ENCODE measurements around the gene PIH1D1.

Gene PIH1D1

DNA sequence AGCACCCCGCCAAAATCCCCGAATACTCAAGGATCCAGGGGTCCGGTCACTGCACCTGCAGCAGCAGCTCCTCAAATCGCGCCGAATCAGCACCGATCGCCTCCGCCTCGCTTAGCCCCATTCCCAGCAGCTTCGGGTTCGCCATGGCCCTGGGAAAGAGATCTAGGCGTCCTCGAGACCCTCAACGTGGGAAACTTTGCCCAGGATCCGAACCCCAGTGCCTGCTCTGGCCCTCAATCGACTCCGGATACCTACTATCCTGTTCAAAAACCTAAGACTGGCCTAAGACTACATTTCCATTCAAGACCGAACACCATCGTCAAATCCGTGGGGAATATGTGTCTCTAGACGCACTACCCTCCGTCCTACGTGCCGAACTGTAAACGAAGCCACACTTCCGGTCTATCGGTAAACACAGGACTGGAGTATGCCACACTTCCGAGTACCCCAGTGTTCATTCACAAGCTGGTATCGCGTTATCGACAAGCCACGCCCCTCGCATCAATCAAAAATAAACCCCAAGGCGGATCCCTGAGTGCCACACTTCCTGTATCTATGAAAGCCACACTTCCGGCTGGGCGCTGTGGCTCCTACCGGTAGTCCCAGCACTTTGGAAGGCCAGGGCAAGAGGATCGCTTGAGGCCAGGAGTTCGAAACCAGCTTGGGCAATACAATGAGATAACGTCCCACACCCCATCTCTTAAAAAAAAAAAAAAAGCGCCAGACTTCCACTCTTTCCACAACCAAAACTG lies at the start of gene PIH1D1:
Gene PIH1D1, minus strand, starts transcription at position 385 of the 752 bp plus-strand sequence. Its CDS starts 240 bp downstream, at position 145.
- TF ChIP-seq, protein P1, sequence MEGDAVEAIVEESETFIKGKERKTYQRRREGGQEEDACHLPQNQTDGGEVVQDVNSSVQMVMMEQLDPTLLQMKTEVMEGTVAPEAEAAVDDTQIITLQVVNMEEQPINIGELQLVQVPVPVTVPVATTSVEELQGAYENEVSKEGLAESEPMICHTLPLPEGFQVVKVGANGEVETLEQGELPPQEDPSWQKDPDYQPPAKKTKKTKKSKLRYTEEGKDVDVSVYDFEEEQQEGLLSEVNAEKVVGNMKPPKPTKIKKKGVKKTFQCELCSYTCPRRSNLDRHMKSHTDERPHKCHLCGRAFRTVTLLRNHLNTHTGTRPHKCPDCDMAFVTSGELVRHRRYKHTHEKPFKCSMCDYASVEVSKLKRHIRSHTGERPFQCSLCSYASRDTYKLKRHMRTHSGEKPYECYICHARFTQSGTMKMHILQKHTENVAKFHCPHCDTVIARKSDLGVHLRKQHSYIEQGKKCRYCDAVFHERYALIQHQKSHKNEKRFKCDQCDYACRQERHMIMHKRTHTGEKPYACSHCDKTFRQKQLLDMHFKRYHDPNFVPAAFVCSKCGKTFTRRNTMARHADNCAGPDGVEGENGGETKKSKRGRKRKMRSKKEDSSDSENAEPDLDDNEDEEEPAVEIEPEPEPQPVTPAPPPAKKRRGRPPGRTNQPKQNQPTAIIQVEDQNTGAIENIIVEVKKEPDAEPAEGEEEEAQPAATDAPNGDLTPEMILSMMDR (conservative IDR thresholded peaks at IDR 0.05): no peak
- peak within 1 kb of the TSS; percentile 91 for H3K27ac ChIP-seq

DNA sequence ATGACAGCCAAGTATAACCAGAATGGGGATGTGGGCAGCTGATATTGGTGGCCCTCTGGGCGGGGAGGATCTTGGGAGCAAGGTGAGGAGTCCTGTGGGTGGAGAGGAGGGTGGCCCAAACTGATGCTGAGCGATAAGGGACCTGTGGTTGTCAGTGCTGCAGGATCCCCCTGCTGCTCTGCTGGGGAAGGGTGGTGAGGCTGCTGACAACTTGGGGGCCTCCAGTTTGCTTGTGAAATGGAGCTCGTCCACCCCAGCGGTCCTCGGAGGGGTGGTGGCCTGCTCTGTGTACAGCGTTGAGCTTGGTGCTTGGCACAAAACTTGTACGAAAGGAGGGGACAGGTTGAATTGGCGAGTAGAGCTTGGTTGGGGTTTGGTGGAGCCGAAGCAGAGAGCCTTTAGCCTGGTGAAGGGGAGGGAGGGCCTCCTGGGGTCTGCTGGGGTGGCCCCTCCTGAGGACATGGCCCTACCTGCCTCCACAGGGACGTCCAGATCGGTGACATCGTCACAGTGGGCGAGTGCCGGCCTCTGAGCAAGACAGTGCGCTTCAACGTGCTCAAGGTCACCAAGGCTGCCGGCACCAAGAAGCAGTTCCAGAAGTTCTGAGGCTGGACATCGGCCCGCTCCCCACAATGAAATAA lies 47.5 kb upstream of the PIH1D1 start:
- TF ChIP-seq, protein P1 (conservative IDR thresholded peaks at IDR 0.05): no peak
- H3K27ac ChIP-seq: peak overlapping the region; percentile 97; the same call in 1 of the 2 replicates

- peak overlapping the region; percentile 97; the same call in 1 of the 2 replicates for H3K27ac ChIP-seq
- TF ChIP-seq, protein P1 (conservative IDR thresholded peaks at IDR 0.05): no peak
Measured at GRCh38 chr19:49498475-49498874, 46.9 kb upstream of the PIH1D1 start.

DNA sequence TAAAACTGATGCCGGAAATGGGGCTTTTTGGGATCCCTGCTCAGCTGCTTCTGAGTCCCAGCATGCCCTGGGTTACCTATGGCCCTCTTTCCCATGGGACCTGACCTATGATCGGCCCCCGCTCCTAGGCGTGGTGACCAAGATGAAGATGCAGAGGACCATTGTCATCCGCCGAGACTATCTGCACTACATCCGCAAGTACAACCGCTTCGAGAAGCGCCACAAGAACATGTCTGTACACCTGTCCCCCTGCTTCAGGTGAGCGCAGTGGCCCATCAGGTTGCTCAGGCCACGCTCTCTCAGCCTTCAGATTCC lies 46.1 kb upstream of the PIH1D1 start:
- TF ChIP-seq, protein P1 (conservative IDR thresholded peaks at IDR 0.05): no peak
- peak overlapping the region; percentile 97 for H3K27ac ChIP-seq

DNA sequence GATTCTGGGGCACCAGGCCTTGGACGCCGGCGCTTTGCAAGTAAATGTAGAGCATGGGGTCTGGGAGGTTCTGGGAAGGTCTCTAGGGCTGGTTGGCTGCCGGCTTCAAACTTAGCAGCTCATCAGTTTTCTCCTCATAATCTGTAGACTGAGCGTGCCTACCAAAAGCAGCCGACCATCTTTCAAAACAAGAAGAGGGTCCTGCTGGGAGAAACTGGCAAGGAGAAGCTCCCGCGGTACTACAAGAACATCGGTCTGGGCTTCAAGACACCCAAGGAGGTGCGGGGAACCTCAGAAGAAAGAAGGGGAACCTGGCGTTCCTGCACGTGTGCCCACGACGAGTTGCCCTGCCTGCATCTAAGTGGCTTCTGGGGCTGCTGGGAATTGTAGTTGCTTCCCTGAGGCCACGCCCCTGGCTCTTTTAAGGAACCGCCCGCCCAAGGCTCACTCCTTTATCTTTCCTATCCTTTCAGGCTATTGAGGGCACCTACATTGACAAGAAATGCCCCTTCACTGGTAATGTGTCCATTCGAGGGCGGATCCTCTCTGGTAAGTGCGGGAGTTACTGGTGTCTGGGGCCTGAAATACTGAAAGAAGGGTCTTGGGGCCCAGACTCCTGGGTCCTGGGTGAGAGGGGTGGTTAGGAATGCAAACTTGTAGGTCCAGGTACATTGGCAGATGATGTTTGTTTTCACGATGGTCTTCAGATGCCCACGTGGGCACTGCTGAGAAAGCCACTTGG lies 45.6 kb upstream of the PIH1D1 start:
- TF ChIP-seq, protein P1 (conservative IDR thresholded peaks at IDR 0.05): no peak

GRCh38 chr19:49496574-49497008 lies 45.0 kb upstream of the PIH1D1 start:
- TF ChIP-seq, protein P1 (conservative IDR thresholded peaks at IDR 0.05): no peak

More for the DNA sequence above, 45.6 kb upstream of the PIH1D1 start:
- H3K27ac ChIP-seq: peak overlapping the region; percentile 97

More at GRCh38 chr19:49496574-49497008, 45.0 kb upstream of the PIH1D1 start:
- peak overlapping the region; percentile 97 for H3K27ac ChIP-seq
